GM23338 (cell line): ENCODE measurements around the gene EMC9. TPM values are rescaled to one million over a fixed set of nuclear protein-coding genes. Genes with fewer than 3 reads are reported as not detected.

Experiments
- ATAC-seq: fragments of 200-7000 bp; cut with Tn5 transposase; 3 replicates; pipeline ENCODE4 v1.9.1; 2020
- DNase-seq: peaks from one replicate; pipeline ENCODE4 v3.0.0-alpha.2; 2015; ENCODE audit warnings: low spot score
- H2AFZ ChIP-seq: fragments of 200-600 bp; sonication (generic); 2 replicates; pipeline ENCODE4 v1.8.0; 2016; ENCODE audit warnings: antibody characterized with exemption, mild to moderate bottlenecking, moderate library complexity
- H3F3A ChIP-seq: fragments of 200-600 bp; sonication (generic); replicated peaks from 2 replicates; pipeline ENCODE4 v1.8.0; 2017; ENCODE audit warnings: antibody characterized with exemption, mixed run types, low read depth
- H3K27ac ChIP-seq: fragments of 200-600 bp; sonication (generic); 2 replicates; pipeline ENCODE4 v1.6.1; 2016; ENCODE audit warnings: low read depth
- H3K27me3 ChIP-seq: fragments of 200-600 bp; sonication (generic); 2 replicates; pipeline ENCODE4 v1.8.0; 2016; ENCODE audit warnings: mild to moderate bottlenecking, mixed run types, moderate library complexity; ENCODE audit not compliant: insufficient read depth
- H3K36me3 ChIP-seq: fragments of 200-600 bp; sonication (generic); 2 replicates; pipeline ENCODE4 v1.8.0; 2016; ENCODE audit warnings: mild to moderate bottlenecking; ENCODE audit not compliant: insufficient read depth
- H3K4me1 ChIP-seq: fragments of 200-600 bp; sonication (generic); 2 replicates; pipeline ENCODE4 v1.8.0; 2016; ENCODE audit warnings: mild to moderate bottlenecking, moderate library complexity; ENCODE audit not compliant: insufficient read depth
- H3K4me2 ChIP-seq: fragments of 200-600 bp; sonication (generic); 2 replicates; pipeline ENCODE4 v1.7.1; 2017; ENCODE audit warnings: mixed run types
- H3K4me3 ChIP-seq: fragments of 200-600 bp; sonication (generic); 2 replicates; pipeline ENCODE4 v1.6.1; 2016; ENCODE audit warnings: mixed run types
- H3K79me2 ChIP-seq: fragments of 200-600 bp; sonication (generic); replicated peaks from 2 replicates; pipeline ENCODE4 v1.8.0; 2017; ENCODE audit warnings: mild to moderate bottlenecking; ENCODE audit not compliant: insufficient read depth
- H3K9me2 ChIP-seq: fragments of 200-600 bp; sonication (generic); 2 replicates; pipeline ENCODE4 v1.8.0; 2017; ENCODE audit not compliant: insufficient read depth
- H4K20me1 ChIP-seq: fragments of 200-600 bp; sonication (generic); replicated peaks from 2 replicates; pipeline ENCODE4 v1.8.0; 2017; ENCODE audit warnings: mild to moderate bottlenecking; ENCODE audit not compliant: insufficient read depth
- H3K27ac Mint-ChIP-seq: 2 replicates; pipeline ENCODE4 v1.8.0; 2020; ENCODE audit warnings: inconsistent platforms, mild to moderate bottlenecking, moderate library complexity, mixed read lengths
- H3K27me3 Mint-ChIP-seq: 3 replicates; pipeline ENCODE4 v1.8.0; 2022; ENCODE audit warnings: low read depth, mild to moderate bottlenecking, moderate library complexity, mixed read lengths, inconsistent platforms; ENCODE audit not compliant: insufficient read depth, poor library complexity
- H3K36me3 Mint-ChIP-seq: 3 replicates; pipeline ENCODE4 v1.8.0; 2021; ENCODE audit warnings: low read depth, mild to moderate bottlenecking, inconsistent platforms, moderate library complexity, mixed read lengths
- H3K4me1 Mint-ChIP-seq: 3 replicates; pipeline ENCODE4 v1.8.0; 2020; ENCODE audit warnings: mild to moderate bottlenecking, inconsistent platforms, mixed read lengths
- H3K4me3 Mint-ChIP-seq: 3 replicates; pipeline ENCODE4 v1.8.0; 2021; ENCODE audit warnings: moderate library complexity, mild to moderate bottlenecking, inconsistent platforms, mixed read lengths
- H3K9me3 Mint-ChIP-seq: 3 replicates; pipeline ENCODE4 v1.8.0; 2020; ENCODE audit warnings: moderate library complexity, mild to moderate bottlenecking, inconsistent platforms, mixed read lengths
- CREB1 ChIP-seq: fragments of 250-450 bp; sonication (Bioruptor Pico); IDR thresholded peaks from 2 replicates; pipeline ENCODE4 v1.5.0; 2020; ENCODE audit warnings: low read depth, mild to moderate bottlenecking, moderate library complexity
- CTCF ChIP-seq, 2 experiments: fragments of 200-600 bp in 1 of 2; sonication (generic) in 1 of 2; conservative IDR thresholded peaks; 2 replicates each; pipeline versions ENCODE4 v1.5.1 to v1.6.1; 2016 to 2017; ENCODE audit warnings: antibody characterized with exemption in 2 of 2, low read depth in 2 of 2, mild to moderate bottlenecking in 2 of 2, moderate library complexity in 1 of 2
- ETS1 ChIP-seq: IDR thresholded peaks from 2 replicates; pipeline ENCODE4 v1.6.1; 2016; ENCODE audit warnings: antibody characterized with exemption
- EZH2 ChIP-seq: fragments of 200-600 bp; sonication (generic); IDR thresholded peaks from one replicate; pipeline ENCODE4 v1.8.0; 2017; ENCODE audit warnings: antibody characterized with exemption, mild to moderate bottlenecking, low read depth; ENCODE audit not compliant: unreplicated experiment
- EZH2phosphoT487 ChIP-seq: fragments of 200-600 bp; sonication (generic); IDR thresholded peaks from one replicate; pipeline ENCODE4 v1.8.1; 2018; ENCODE audit warnings: antibody characterized with exemption; ENCODE audit not compliant: unreplicated experiment
- JUNB ChIP-seq: IDR thresholded peaks from one replicate; pipeline ENCODE4 v1.6.1; 2016; ENCODE audit warnings: antibody characterized with exemption; ENCODE audit not compliant: unreplicated experiment
- NANOG ChIP-seq: IDR thresholded peaks from 2 replicates; pipeline ENCODE4 v1.6.1; 2016; ENCODE audit warnings: antibody characterized with exemption, borderline replicate concordance
- POLR2AphosphoS5 ChIP-seq: IDR thresholded peaks from 2 replicates; pipeline ENCODE4 v1.6.1; 2016; ENCODE audit warnings: antibody characterized with exemption, low read depth
- REST ChIP-seq: IDR thresholded peaks from one replicate; pipeline ENCODE4 v1.6.1; 2018; ENCODE audit warnings: antibody characterized with exemption; ENCODE audit not compliant: unreplicated experiment
- STAT1 ChIP-seq: IDR thresholded peaks from one replicate; pipeline ENCODE4 v1.6.1; 2016; ENCODE audit warnings: antibody characterized with exemption; ENCODE audit not compliant: unreplicated experiment
- ZNF114 ChIP-seq: fragments of 250-450 bp; sonication (Bioruptor Pico); IDR thresholded peaks from 2 replicates; pipeline ENCODE4 v1.5.0; 2020; ENCODE audit warnings: mild to moderate bottlenecking, moderate library complexity
- ZNF331 ChIP-seq: fragments of 250-450 bp; sonication (Bioruptor Pico); IDR thresholded peaks from 2 replicates; pipeline ENCODE4 v1.5.0; 2020; ENCODE audit warnings: low read depth, mild to moderate bottlenecking, moderate library complexity
- ZNF462 ChIP-seq: fragments of 250-450 bp; sonication (Bioruptor Pico); IDR thresholded peaks from 2 replicates; pipeline ENCODE4 v1.5.0; 2020; ENCODE audit warnings: mild to moderate bottlenecking, moderate library complexity
- polyA plus RNA-seq: library from polyadenylated mRNA; unstranded; fragments of >200 nt; fragmentation: Nextera tagmentation; extraction: Ambion mirVana; gene quantifications from 2 replicates; pipeline ENCODE4 v1.2.1, GENCODE V29; 2016
- total RNA-seq: library from RNA; depleted of rRNA; stranded (reverse); fragments of >200 nt; shearing (Covaris generic); gene quantifications from 2 replicates; pipeline ENCODE4 v1.2.3, GENCODE V29; 2014

The EMC9 gene
- total and polyA plus RNA-seq, 2 experiments from 2014 or later: 30.0 to 64.2 TPM

GRCh38 chr14:24098229-24098926 lies 43.0 kb downstream of the EMC9 start:
- DNase-seq: no peak
- H3F3A ChIP-seq: peaks cover 8% of the 10 kb centered on the region
- H3K9me3 Mint-ChIP-seq: peaks cover 7% of the 10 kb centered on the region; the same call in 2 of the 3 replicates
- no peak overlapping the region for H3K27ac Mint-ChIP-seq
- H3K27me3 Mint-ChIP-seq: peaks cover 14% of the 10 kb centered on the region
- peaks cover 22% of the 10 kb centered on the region for H3K79me2 ChIP-seq
- H3K36me3 Mint-ChIP-seq: peaks cover 85% of the 10 kb centered on the region
- H3K4me2 ChIP-seq: no peak overlapping the region
- peaks cover 17% of the 10 kb centered on the region for H3K36me3 ChIP-seq
- H2AFZ ChIP-seq: no peak overlapping the region
- H3K4me3 ChIP-seq: no peak overlapping the region
- no peak overlapping the region for H3K4me3 Mint-ChIP-seq
- H4K20me1 ChIP-seq: peaks cover 5% of the 10 kb centered on the region; the same call in 1 of the 2 replicates
- H3K4me1 ChIP-seq: peaks cover 10% of the 10 kb centered on the region
- ATAC-seq: no peak
- no peaks in the 10 kb centered on the region for H3K27me3 ChIP-seq
- no peak overlapping the region for H3K27ac ChIP-seq
- peaks cover 15% of the 10 kb centered on the region for H3K4me1 Mint-ChIP-seq
- no peaks in the 10 kb centered on the region for H3K9me2 ChIP-seq
- TF ChIP-seq ZNF462 (CRISPR knock-in tag): no peak
- TF ChIP-seq POLR2AphosphoS5: no peak
- TF ChIP-seq ETS1: no peak
- no peak for TF ChIP-seq CTCF (conservative IDR thresholded peaks at IDR 0.05; ENCODE audit: low read depth in 2 of 2)
- TF ChIP-seq ZNF331 (CRISPR knock-in tag): no peak
- TF ChIP-seq CREB1 (CRISPR knock-in tag): no peak
- no peak for TF ChIP-seq JUNB
- no peak for TF ChIP-seq ZNF114 (CRISPR knock-in tag)
- TF ChIP-seq EZH2: no peak
- no peak for TF ChIP-seq EZH2phosphoT487
- TF ChIP-seq NANOG: no peak
- TF ChIP-seq REST: no peak
- TF ChIP-seq STAT1: no peak
